H1 (cell line): ENCODE data around the gene ANKRD36C. TPM values are rescaled to one million over a fixed set of nuclear protein-coding genes. Genes with fewer than 3 reads are reported as not detected.

Experiments used
- CTCF ChIA-PET: fragments of 300-600 bp; sonication (Branson Sonifier 250); formaldehyde crosslinking; loops from one replicate; lab custom pipeline; 2021; ENCODE audit not compliant: partially characterized antibody; lab: Charles Lee
- POLR2A ChIA-PET: fragments of 300-600 bp; sonication (Branson Sonifier 250); formaldehyde crosslinking; loops from one replicate; lab custom pipeline; 2021; ENCODE audit warnings: inconsistent platforms; ENCODE audit not compliant: partially characterized antibody; lab: Charles Lee
- DNase-seq, 2 experiments: peaks; one replicate each; pipeline versions ENCODE4 v3.0.0 to v3.0.0-alpha.2; 2010 to 2022; ENCODE audit warnings: low spot score in 2 of 2, low read depth in 1 of 2, mixed read lengths in 1 of 2
- FAIRE-seq: peaks from 2 replicates; lab custom pipeline; 2011; peaks lifted over from hg19 to GRCh38; lab: Jason Lieb, UNC
- H2AFZ ChIP-seq: 2 replicates; pipeline ENCODE4 v1.8.1; 2012; ENCODE audit warnings: low read length, inconsistent platforms
- H2AK5ac ChIP-seq: 2 replicates; pipeline ENCODE4 v1.6.1; 2013; ENCODE audit warnings: low read depth, low read length
- H2BK120ac ChIP-seq: replicated peaks from 2 replicates; pipeline ENCODE3; 2013; ENCODE audit warnings: low read depth, low read length, inconsistent platforms
- H2BK12ac ChIP-seq: 2 replicates; pipeline ENCODE4 v1.6.1; 2013; ENCODE audit warnings: low read depth, low read length
- H2BK15ac ChIP-seq: 2 replicates; pipeline ENCODE4 v1.6.1; 2013; ENCODE audit warnings: low read length
- H2BK20ac ChIP-seq: 2 replicates; pipeline ENCODE4 v1.6.1; 2013; ENCODE audit warnings: low read length
- H2BK5ac ChIP-seq: 2 replicates; pipeline ENCODE4 v1.6.1; 2013; ENCODE audit warnings: low read depth, low read length
- H3K14ac ChIP-seq: 2 replicates; pipeline ENCODE4 v1.6.1; 2013; ENCODE audit warnings: inconsistent platforms; ENCODE audit not compliant: insufficient read length
- H3K18ac ChIP-seq: 2 replicates; pipeline ENCODE4 v1.6.1; 2013; ENCODE audit warnings: low read length; ENCODE audit errors: extremely low read depth
- H3K23ac ChIP-seq: 2 replicates; pipeline ENCODE4 v1.6.1; 2013; ENCODE audit warnings: inconsistent platforms; ENCODE audit not compliant: insufficient read length
- H3K23me2 ChIP-seq: 2 replicates; pipeline ENCODE4 v1.6.1; 2013; ENCODE audit warnings: low read depth, low read length
- H3K27ac ChIP-seq: 2 replicates; pipeline ENCODE4 v1.6.1; 2011; ENCODE audit warnings: low read depth, low read length, inconsistent platforms
- H3K27me3 ChIP-seq, 4 experiments: replicated peaks in 1 of 4; 1 replicate in 1 of 4; 2 replicates in 3 of 4; pipeline versions ENCODE4 v1.6.1 to v1.8.1; 2011 to 2013; ENCODE audit warnings: low read length in 3 of 4, mild to moderate bottlenecking in 3 of 4, inconsistent platforms in 2 of 4, mixed read lengths in 2 of 4, moderate library complexity in 1 of 4; ENCODE audit not compliant: control insufficient read depth in 3 of 4, insufficient read depth in 3 of 4; ENCODE audit errors: extremely low read depth in 1 of 4
- H3K36me3 ChIP-seq, 4 experiments: 2 replicates each; pipeline versions ENCODE4 v1.6.1 to v1.8.1; 2011 to 2013; ENCODE audit warnings: mild to moderate bottlenecking in 4 of 4, low read length in 3 of 4, moderate library complexity in 2 of 4, control low read depth in 1 of 4, inconsistent platforms in 1 of 4; ENCODE audit not compliant: insufficient read depth in 4 of 4, control insufficient read depth in 2 of 4
- H3K4ac ChIP-seq: replicated peaks from 2 replicates; pipeline ENCODE3; 2013; ENCODE audit warnings: low read length, low read depth, mixed read lengths, inconsistent platforms; ENCODE audit not compliant: insufficient read length
- H3K4me1 ChIP-seq, 4 experiments: replicated peaks in 1 of 4; 1 replicate in 1 of 4; 2 replicates in 3 of 4; pipeline versions ENCODE4 v1.6.1 to v1.8.1; 2011 to 2013; ENCODE audit warnings: low read length in 3 of 4, inconsistent platforms in 2 of 4, mixed read lengths in 1 of 4; ENCODE audit not compliant: insufficient read depth in 4 of 4, control insufficient read depth in 3 of 4
- H3K4me2 ChIP-seq, 2 experiments: 2 replicates each; pipeline versions ENCODE4 v1.6.1 to v1.8.1; 2011 to 2013; ENCODE audit warnings: low read depth in 2 of 2, low read length in 2 of 2, control low read depth in 1 of 2, inconsistent platforms in 1 of 2, mild to moderate bottlenecking in 1 of 2; ENCODE audit not compliant: insufficient read depth in 1 of 2
- H3K4me3 ChIP-seq, 4 experiments: fragments of 200-600, 300-600 bp in 1 of 4; sonication (generic), shearing (Covaris generic), sonication (Bioruptor Twin) in 1 of 4; 2 replicates each; pipeline versions ENCODE4 v1.5.1 to v1.8.1; 2011 to 2016; ENCODE audit warnings: low read length in 4 of 4, low read depth in 3 of 4, control low read depth in 2 of 4, inconsistent platforms in 2 of 4, mild to moderate bottlenecking in 2 of 4, mixed read lengths in 1 of 4, moderate library complexity in 1 of 4; ENCODE audit not compliant: insufficient read depth in 2 of 4; ENCODE audit errors: extremely low read depth in 1 of 4
- H3K56ac ChIP-seq: replicated peaks from 2 replicates; pipeline ENCODE3; 2013; ENCODE audit warnings: low read depth, mild to moderate bottlenecking, mixed read lengths, low read length, inconsistent platforms; ENCODE audit not compliant: insufficient read length
- H3K79me1 ChIP-seq: 2 replicates; pipeline ENCODE4 v1.6.1; 2013; ENCODE audit warnings: low read depth, low read length, control low read depth
- H3K79me2 ChIP-seq, 2 experiments: 2 replicates each; pipeline versions ENCODE4 v1.6.1 to v1.8.1; 2012 to 2013; ENCODE audit warnings: low read length in 2 of 2, mild to moderate bottlenecking in 2 of 2, inconsistent platforms in 1 of 2; ENCODE audit not compliant: insufficient read depth in 2 of 2, control insufficient read depth in 1 of 2
- H3K9ac ChIP-seq, 4 experiments: replicated peaks in 1 of 4; 1 replicate in 1 of 4; 2 replicates in 3 of 4; pipeline versions ENCODE4 v1.6.1 to v1.8.1; 2011 to 2013; ENCODE audit warnings: low read depth in 3 of 4, low read length in 3 of 4, control low read depth in 2 of 4, mild to moderate bottlenecking in 2 of 4, moderate library complexity in 2 of 4, inconsistent platforms in 1 of 4; ENCODE audit errors: extremely low read depth in 1 of 4
- H3K9me3 ChIP-seq, 2 experiments: 2 replicates each; pipeline versions ENCODE4 v1.6.1 to v1.8.1; 2012 to 2013; ENCODE audit warnings: mild to moderate bottlenecking in 2 of 2, moderate library complexity in 2 of 2, control low read depth in 1 of 2, inconsistent platforms in 1 of 2, low read depth in 1 of 2, low read length in 1 of 2, mixed read lengths in 1 of 2; ENCODE audit not compliant: insufficient read depth in 2 of 2
- H4K20me1 ChIP-seq, 2 experiments: replicated peaks in 1 of 2; 2 replicates each; pipeline versions ENCODE3 to v1.8.1; 2011 to 2013; ENCODE audit warnings: inconsistent platforms in 2 of 2, low read length in 2 of 2, mild to moderate bottlenecking in 1 of 2; ENCODE audit not compliant: insufficient read depth in 2 of 2, control insufficient read depth in 1 of 2
- H4K5ac ChIP-seq: 2 replicates; pipeline ENCODE4 v1.6.1; 2013; ENCODE audit warnings: low read length, low read depth, mixed read lengths, inconsistent platforms; ENCODE audit not compliant: insufficient read length
- H4K8ac ChIP-seq: 2 replicates; pipeline ENCODE4 v1.8.0; 2013; ENCODE audit warnings: mild to moderate bottlenecking, moderate library complexity, low read length, inconsistent platforms; ENCODE audit not compliant: insufficient read depth; ENCODE audit errors: extremely low read depth
- H4K91ac ChIP-seq: replicated peaks from 2 replicates; pipeline ENCODE3; 2013; ENCODE audit warnings: low read length, mixed read lengths, inconsistent platforms; ENCODE audit not compliant: insufficient read length
- CHD1 ChIP-seq: IDR thresholded peaks from 2 replicates; pipeline ENCODE4 v1.6.1; 2012; ENCODE audit warnings: low read depth, low read length, improper control_type of control experiment
- CREB1 ChIP-seq: IDR thresholded peaks from 2 replicates; pipeline ENCODE4 v1.6.1; 2012; ENCODE audit warnings: inconsistent platforms
- EP300 ChIP-seq, 2 experiments: IDR thresholded peaks; 1 replicate in 1 of 2; 2 replicates in 1 of 2; pipeline ENCODE4 v1.6.1; 2011 to 2012; ENCODE audit warnings: low read depth in 2 of 2, low read length in 2 of 2, mild to moderate bottlenecking in 2 of 2, borderline replicate concordance in 1 of 2, inconsistent platforms in 1 of 2, moderate library complexity in 1 of 2
- JUND ChIP-seq: IDR thresholded peaks from 2 replicates; pipeline ENCODE4 v1.6.1; 2011; ENCODE audit warnings: mild to moderate bottlenecking, improper control_type of control experiment, low read length
- PHF8 ChIP-seq: fragments of 200-600 bp; sonication (generic); conservative IDR thresholded peaks from 2 replicates; pipeline ENCODE4 v1.7.1; 2012; ENCODE audit warnings: low read depth, mild to moderate bottlenecking, inconsistent platforms, low read length, moderate library complexity
- SIN3A ChIP-seq, 2 experiments: IDR thresholded peaks in 1 of 2; conservative IDR thresholded peaks in 1 of 2; 2 replicates each; pipeline ENCODE4 v1.6.1; 2011 to 2012; ENCODE audit warnings: low read length in 2 of 2, improper control_type of control experiment in 1 of 2, low read depth in 1 of 2, mild to moderate bottlenecking in 1 of 2
- SUZ12 ChIP-seq: fragments of 200-600 bp; sonication (generic); IDR thresholded peaks from 2 replicates; pipeline ENCODE4 v1.6.1; 2012; ENCODE audit warnings: mild to moderate bottlenecking, inconsistent platforms, low read length, moderate library complexity, mixed read lengths
- YY1 ChIP-seq: IDR thresholded peaks from 2 replicates; pipeline ENCODE4 v1.6.1; 2011; ENCODE audit warnings: low read depth, mild to moderate bottlenecking, low read length
- WGBS, 2 experiments: shearing (Covaris generic) in 1 of 2; methylation state at CpG; one replicate each; pipeline versions ENCODE4 v1.1.6 to v1.1.7; 2013 to 2015; ENCODE audit warnings: low lambda C conversion rate in 2 of 2, mixed read lengths in 2 of 2, inconsistent platforms in 1 of 2, low coverage in 1 of 2, missing lambda C conversion rate in 1 of 2; ENCODE audit not compliant: insufficient replicate concordance in 2 of 2, insufficient coverage in 1 of 2, insufficient read length in 1 of 2; ENCODE audit errors: extremely low coverage in 1 of 2, missing lambda C conversion rate in 1 of 2; 5-methylcytosine and 5-hydroxymethylcytosine counted together
- polyA plus RNA-seq, 7 experiments: library from polyadenylated mRNA; depleted of rRNA in 3 of 7; stranded (reverse) in 5 of 7; unstranded in 2 of 7; fragments of >200 nt in 5 of 7; fragments of 200-250 nt in 2 of 7; gene quantifications; 1 replicate in 5 of 7; 2 replicates in 1 of 7; 4 replicates in 1 of 7; pipeline versions ENCODE4 v1.2.1 to v1.2.3, GENCODE V29; 2011 to 2013; ENCODE audit warnings: missing spikeins in 2 of 7, mixed read lengths in 2 of 7
- total RNA-seq: library from RNA; stranded (reverse); fragmentation: NEBNext Ultra II Directional; extraction: Animal tissue kit (Norgen Biotek cat#: 25700); gene quantifications from 2 replicates; pipeline ENCODE4 v1.2.1, GENCODE V29; 2021

The ANKRD36C gene
- total and polyA plus RNA-seq, 2 of the 8 experiments (the other 6 are each of a cell fraction or from before 2014, with no cell fraction given): 1.1 to 7.3 TPM

DNA sequence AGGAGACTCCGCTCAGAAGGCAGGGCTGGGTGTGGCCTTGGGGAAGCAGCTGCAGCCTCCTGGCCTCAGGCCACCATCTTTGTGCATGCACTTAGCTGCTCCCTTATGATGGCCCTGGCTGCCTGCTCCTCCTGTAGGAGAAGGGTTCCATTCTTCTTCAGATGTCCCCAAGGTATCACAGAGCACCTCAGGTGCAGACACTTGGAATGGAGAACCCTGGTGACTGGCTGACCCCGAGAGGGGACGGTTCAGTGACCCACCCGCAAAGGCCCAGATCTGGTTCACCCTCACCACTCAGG, 33.5 kb upstream of the ANKRD36C start:
- WGBS, 2 experiments: 95% methylated on average over 4 of the region's 4 CpGs; no CpG with 5 or more reads in 1 of the 2 experiments
- FAIRE-seq: no peak
- no peak overlapping the region for H3K23ac ChIP-seq
- H3K4me3 ChIP-seq: no peak overlapping the region
- no peaks in the 10 kb centered on the region for H3K4me1 ChIP-seq
- H4K20me1 ChIP-seq: no peaks in the 10 kb centered on the region
- ChIA-PET CTCF (interaction anchor here (0.8 to 4.6 kb wide), 7 partner anchors 88 to 242 kb away, joined by 3 to 40 read pairs (median 4); partner anchors contain the start of gene ASTL), POLR2A (no interaction called here)
- H3K56ac ChIP-seq: no peak overlapping the region
- no peak overlapping the region for H3K18ac ChIP-seq
- H3K79me2 ChIP-seq: no peaks in the 10 kb centered on the region
- H2BK20ac ChIP-seq: no peak overlapping the region
- no peak overlapping the region for H2BK5ac ChIP-seq
- H4K8ac ChIP-seq: no peak overlapping the region
- no peak overlapping the region for H3K4me2 ChIP-seq
- H3K14ac ChIP-seq: no peak overlapping the region
- H3K23me2 ChIP-seq: no peaks in the 10 kb centered on the region
- no peak overlapping the region for H3K4ac ChIP-seq
- no peak overlapping the region for H3K27ac ChIP-seq
- H2BK12ac ChIP-seq: no peak overlapping the region
- H2AK5ac ChIP-seq: no peak overlapping the region
- no peak overlapping the region for H2BK120ac ChIP-seq
- no peak overlapping the region for H4K91ac ChIP-seq
- H2BK15ac ChIP-seq: no peak overlapping the region
- H3K36me3 ChIP-seq: no peaks in the 10 kb centered on the region
- H3K9ac ChIP-seq: no peak overlapping the region
- H4K5ac ChIP-seq: no peak overlapping the region
- DNase-seq: no peak
- H3K79me1 ChIP-seq: no peaks in the 10 kb centered on the region
- no peaks in the 10 kb centered on the region for H3K9me3 ChIP-seq
- H2AFZ ChIP-seq: no peak overlapping the region
- TF ChIP-seq CREB1 (no peak), PHF8 (no peak), CHD1 (no peak), JUND (no peak), YY1 (no peak), SIN3A (conservative IDR thresholded peaks at IDR 0.05 in 1 of 2, IDR thresholded peaks at IDR 0.05 in 1 of 2; ENCODE audit: low read depth in 1 of 2, low read length in 2 of 2) (no peak), SUZ12 (no peak), EP300 (IDR thresholded peaks at IDR 0.05; ENCODE audit: borderline replicate concordance in 1 of 2, low read depth in 2 of 2, low read length in 2 of 2) (no peak)
- H3K27me3 ChIP-seq: no peaks in the 10 kb centered on the region
